ENCODE results near the gene RB1.
"Not testable (repeated sequence)": the region's sequence is repeated elsewhere in the genome, so short reads cannot be mapped to it uniquely, and the experiment has no call there.

RB1 gene

GRCh38 chr13:48449656-48450055, 146.1 kb downstream of the RB1 start:
- H3K4me3 ChIP-seq (ENCODE audit: low read depth, low read length), result no peak overlapping the region
- TF ChIP-seq POLR2A (IDR thresholded peaks at IDR 0.05; ENCODE audit: extremely low read depth, insufficient read length) (no peak), MYC (IDR thresholded peaks at IDR 0.05; ENCODE audit: low read depth, low read length) (no peak), CTCF (IDR thresholded peaks at IDR 0.05; ENCODE audit: low read depth, low read length) (no peak), MAX (IDR thresholded peaks at IDR 0.05; ENCODE audit: low read depth, low read length) (no peak)
- DNase-seq (ENCODE audit: low read depth), result no peak

GRCh38 chr13:48451196-48451595, 147.6 kb downstream of the RB1 start:
- H3K4me3 ChIP-seq (ENCODE audit: low read depth, low read length); DNase-seq (ENCODE audit: low read depth): not testable (repeated sequence)

GRCh38 chr13:48456546-48456945, 153.0 kb downstream of the RB1 start:
- TF ChIP-seq CTCF (IDR thresholded peaks at IDR 0.05; ENCODE audit: low read depth, low read length), result no peak
- TF ChIP-seq MYC (IDR thresholded peaks at IDR 0.05; ENCODE audit: low read depth, low read length), result no peak
- no peak for TF ChIP-seq POLR2A (IDR thresholded peaks at IDR 0.05; ENCODE audit: extremely low read depth, insufficient read length)
- no peak for TF ChIP-seq MAX (IDR thresholded peaks at IDR 0.05; ENCODE audit: low read depth, low read length)
- no peak for DNase-seq (ENCODE audit: low read depth)
- no peak overlapping the region for H3K4me3 ChIP-seq (ENCODE audit: low read depth, low read length)

- H3K4me3 ChIP-seq (ENCODE audit: low read depth, low read length), result no peak overlapping the region
- TF ChIP-seq CTCF (IDR thresholded peaks at IDR 0.05; ENCODE audit: low read depth, low read length) (no peak), MYC (IDR thresholded peaks at IDR 0.05; ENCODE audit: low read depth, low read length) (no peak), MAX (IDR thresholded peaks at IDR 0.05; ENCODE audit: low read depth, low read length) (no peak), POLR2A (IDR thresholded peaks at IDR 0.05; ENCODE audit: extremely low read depth, insufficient read length) (no peak)
- DNase-seq (ENCODE audit: low read depth), result no peak
Observed at GRCh38 chr13:48457578-48458242, 154.2 kb downstream of the RB1 start.

GRCh38 chr13:48475230-48475629, 171.7 kb downstream of the RB1 start:
- DNase-seq (ENCODE audit: low read depth), result no peak
- TF ChIP-seq MYC (IDR thresholded peaks at IDR 0.05; ENCODE audit: low read depth, low read length) (no peak), MAX (IDR thresholded peaks at IDR 0.05; ENCODE audit: low read depth, low read length) (no peak), CTCF (IDR thresholded peaks at IDR 0.05; ENCODE audit: low read depth, low read length) (no peak), POLR2A (IDR thresholded peaks at IDR 0.05; ENCODE audit: extremely low read depth, insufficient read length) (no peak)

GRCh38 chr13:48476215-48476614, 172.7 kb downstream of the RB1 start:
- no peak for TF ChIP-seq CTCF (IDR thresholded peaks at IDR 0.05; ENCODE audit: low read depth, low read length)
- H3K4me3 ChIP-seq (ENCODE audit: low read depth, low read length), result no peak overlapping the region
- DNase-seq (ENCODE audit: low read depth), result peak; percentile 39

More at GRCh38 chr13:48475230-48475629, 171.7 kb downstream of the RB1 start:
- H3K4me3 ChIP-seq (ENCODE audit: low read depth, low read length), result no peak overlapping the region
